ENCODE measurements around the gene KCNIP4.
"Not testable (repeated sequence)": the region's sequence is repeated elsewhere in the genome, so short reads cannot be mapped to it uniquely, and the experiment has no call there.

The KCNIP4 gene

GRCh38 chr4:21452931-21453330, 495.6 kb downstream of the KCNIP4 start:
- DNase-seq, result no peak

- no peak for DNase-seq
Observed at GRCh38 chr4:21451032-21451431, 497.5 kb downstream of the KCNIP4 start.

DNA sequence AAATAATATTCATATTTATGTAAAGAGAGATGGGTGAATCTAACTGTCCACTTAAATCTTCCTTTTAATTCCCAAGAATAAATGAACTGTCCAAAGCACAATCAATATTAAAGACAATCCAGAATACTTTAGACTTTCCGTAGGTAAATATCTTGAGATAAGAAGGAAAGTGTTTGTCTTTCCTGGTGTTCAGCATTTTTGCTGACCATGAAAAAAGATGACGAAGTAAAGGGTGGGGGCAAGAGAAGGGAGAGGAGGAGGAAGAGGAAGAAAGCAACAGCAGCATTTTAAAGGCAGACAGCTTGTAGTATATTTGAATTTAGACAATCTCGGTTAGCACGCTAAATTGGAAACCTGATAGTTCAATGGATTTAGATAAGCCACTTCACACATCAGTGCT, 498.2 kb downstream of the KCNIP4 start:
- no peak for DNase-seq

GRCh38 chr4:21447301-21448054, 501.1 kb downstream of the KCNIP4 start:
- DNase-seq, result no peak

- DNase-seq, result no peak
Observed at GRCh38 chr4:21420166-21420565, 528.4 kb downstream of the KCNIP4 start.

DNA sequence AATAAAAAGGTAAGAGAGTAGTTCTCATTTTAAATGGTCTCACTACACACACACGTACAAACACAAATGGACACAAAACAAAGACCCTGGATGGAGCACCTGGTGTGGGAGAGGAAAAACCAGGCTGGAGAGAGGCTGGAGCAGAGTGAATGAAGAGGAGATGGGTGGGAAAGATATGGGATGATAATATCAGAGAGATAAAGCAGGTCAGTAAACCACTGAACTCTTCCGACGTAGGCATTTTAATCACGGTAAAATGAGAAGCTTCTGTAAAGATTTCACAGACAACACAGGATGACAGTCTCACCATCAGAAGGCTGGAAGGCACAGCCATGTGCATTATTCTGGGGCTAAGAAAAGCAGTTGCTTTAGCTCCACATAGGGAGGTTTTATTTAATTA, 532.8 kb downstream of the KCNIP4 start:
- DNase-seq, result no peak

- DNase-seq, result no peak
Observed at GRCh38 chr4:21413807-21414370, 534.7 kb downstream of the KCNIP4 start.

GRCh38 chr4:21411086-21411485, 537.5 kb downstream of the KCNIP4 start:
- no peak for DNase-seq

- DNase-seq, result no peak
Observed at GRCh38 chr4:21410372-21410771, 538.2 kb downstream of the KCNIP4 start.

DNA sequence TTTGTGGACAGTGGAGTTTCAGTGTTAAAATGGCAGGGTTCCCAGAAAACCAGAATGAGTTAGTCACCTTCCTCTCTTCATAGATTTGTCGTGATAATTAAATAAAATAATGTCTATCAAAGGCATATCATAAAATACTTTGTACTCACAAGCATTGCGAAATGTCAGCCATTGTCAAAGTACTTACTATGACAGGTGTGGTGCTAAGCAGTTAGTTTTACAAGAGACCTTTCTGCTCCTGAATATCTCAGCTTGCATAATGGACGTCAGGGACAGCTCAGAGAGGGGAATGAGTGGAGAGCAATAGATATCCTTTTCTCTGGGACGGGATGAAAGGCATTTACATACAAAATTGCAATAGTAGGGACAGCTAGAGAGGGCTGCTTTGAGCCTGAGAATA, 560.9 kb downstream of the KCNIP4 start:
- DNase-seq, result no peak

DNA sequence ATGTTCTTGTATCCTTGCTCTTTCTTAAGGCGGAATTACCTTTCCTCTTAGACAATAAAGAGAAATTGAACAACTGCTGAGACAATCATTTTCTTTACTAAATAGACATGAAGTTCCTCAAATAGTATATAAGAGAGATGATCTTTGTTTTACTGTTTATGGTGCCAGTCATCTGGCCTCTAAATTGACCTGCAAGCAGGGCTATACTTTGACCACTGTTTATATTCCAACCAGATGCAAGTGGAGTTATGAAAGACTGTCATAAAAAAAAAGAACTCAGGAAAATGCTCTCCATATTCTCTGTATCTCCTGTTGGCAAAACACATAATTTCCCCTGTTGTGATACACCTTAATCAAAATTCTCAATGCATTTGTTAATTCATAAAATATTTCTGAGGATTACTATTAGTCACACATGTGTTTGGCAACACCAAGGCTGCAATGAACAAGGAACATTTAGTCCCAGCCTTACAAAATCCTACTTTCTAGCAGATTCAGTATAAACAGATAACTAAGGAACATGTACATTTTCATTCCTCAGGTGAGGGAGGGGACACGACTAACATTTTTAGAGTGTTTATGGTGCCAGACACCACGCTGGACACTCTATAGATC, 562.3 kb downstream of the KCNIP4 start:
- no peak for DNase-seq

GRCh38 chr4:21385706-21386105, 562.9 kb downstream of the KCNIP4 start:
- no peak for DNase-seq

DNA sequence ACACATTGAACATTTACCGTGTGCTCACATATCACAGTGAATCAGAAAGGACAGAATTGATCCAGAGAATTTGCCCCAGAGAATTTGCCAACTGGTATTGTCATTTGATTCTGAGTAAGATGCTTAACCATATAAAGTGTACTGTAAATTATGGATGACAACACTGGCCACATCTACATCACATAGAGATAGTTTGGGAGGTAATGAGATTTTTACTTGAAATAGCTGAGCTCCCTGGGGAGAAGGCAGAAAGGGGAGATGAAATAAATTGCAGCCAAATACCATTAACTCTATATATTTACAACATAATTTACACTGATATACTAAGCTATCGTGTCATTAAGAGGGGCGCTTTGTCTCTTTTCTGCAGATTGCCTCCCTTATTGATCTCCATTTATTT, 564.0 kb downstream of the KCNIP4 start:
- DNase-seq, result no peak

GRCh38 chr4:21380861-21381260, 567.7 kb downstream of the KCNIP4 start:
- DNase-seq, result no peak

DNA sequence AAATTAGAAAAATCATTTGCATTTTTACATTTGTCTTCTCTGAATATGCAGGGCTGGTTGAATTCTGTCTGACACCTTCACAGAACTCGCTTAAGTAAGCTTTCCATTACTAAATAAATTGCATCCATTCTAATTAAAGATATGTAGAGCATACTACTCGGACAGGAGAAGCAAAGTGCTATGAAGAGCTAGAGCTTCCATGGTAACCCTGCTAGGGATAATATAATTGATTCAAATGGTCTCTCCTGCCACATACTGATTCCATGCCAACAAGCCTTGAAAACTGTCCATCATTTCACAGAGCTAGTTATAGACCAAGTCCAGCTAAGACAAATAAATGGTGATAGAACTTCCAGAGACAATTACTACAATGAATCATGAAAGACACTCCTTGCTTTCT, 571.5 kb downstream of the KCNIP4 start:
- no peak for DNase-seq

DNA sequence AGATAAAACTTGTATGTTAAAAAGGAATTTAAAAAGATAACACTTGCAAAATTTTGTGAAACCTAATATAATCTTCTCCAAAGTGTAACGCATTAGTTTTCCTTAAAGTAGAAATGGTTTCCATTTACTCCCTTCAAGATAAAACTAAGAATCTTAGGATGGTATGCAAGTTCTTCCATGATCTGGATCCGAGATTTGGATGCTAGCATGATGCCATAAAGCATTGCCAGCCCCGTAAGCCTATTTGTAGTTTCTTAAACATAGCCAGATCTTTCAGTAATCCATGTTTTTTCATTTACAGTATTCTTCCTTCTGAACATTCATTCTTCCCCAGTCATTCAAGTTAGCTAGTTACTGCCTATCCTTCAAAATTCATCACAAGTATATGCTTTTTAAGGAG, 572.4 kb downstream of the KCNIP4 start:
- DNase-seq, result no peak

- no peak for DNase-seq
Observed at GRCh38 chr4:21374641-21375368, 573.8 kb downstream of the KCNIP4 start.

DNA sequence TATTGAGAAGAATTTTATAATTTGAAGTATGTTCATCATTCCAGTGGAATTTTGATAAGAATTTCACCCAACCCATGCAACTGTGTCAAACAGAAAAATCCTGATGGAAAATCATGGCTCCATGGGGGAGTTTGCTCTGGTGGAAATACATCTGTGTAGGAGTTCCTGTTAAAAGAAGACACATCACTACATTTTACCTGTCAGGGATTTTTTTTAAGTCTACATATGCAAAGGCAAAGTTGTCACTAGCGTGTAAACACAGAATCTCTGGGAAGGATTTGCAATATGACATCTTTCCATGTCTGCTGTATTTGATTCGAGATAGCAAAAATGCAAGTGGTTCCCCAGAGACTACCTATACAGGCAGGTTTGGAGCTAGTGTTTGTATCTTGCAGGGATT, 581.0 kb downstream of the KCNIP4 start:
- no peak for DNase-seq

DNA sequence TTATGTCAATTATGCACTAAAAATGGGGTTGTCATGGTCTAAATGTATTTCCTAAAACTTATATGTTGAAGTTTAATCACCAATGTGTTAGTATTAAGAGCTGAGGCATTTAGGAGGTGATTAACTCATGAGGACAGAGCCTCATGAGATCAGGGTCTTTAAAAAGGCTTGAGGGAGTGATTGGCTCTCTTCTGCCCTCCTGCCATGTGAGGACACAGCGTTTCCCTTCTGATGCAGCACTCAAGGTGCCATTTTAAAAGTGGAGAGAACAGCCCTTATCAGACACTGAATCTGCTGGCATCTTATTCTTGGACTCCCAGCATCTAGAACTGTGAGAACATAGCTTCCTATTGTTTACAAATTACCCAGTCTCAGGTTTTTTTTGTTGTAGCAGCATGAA, 581.7 kb downstream of the KCNIP4 start:
- DNase-seq, result no peak

DNA sequence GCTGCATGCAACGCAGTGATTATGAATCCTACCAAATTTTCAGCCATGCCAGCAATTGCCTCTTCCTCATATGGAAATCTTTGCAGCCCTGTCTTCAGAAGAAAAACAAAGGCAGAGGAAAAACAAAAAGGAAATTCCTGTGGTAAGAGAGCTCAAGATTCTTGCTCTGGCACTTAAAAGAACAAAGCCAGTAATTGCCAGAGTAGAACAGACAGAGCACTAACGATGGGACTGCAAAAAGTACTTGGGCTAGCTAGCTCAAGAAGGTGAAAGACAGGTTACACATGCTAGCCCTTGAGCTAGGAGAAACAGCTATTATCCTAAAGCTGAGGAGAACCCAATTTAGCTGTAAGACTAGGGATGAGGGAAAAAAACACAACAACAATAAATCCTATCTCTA, 582.3 kb downstream of the KCNIP4 start:
- DNase-seq, result no peak

DNA sequence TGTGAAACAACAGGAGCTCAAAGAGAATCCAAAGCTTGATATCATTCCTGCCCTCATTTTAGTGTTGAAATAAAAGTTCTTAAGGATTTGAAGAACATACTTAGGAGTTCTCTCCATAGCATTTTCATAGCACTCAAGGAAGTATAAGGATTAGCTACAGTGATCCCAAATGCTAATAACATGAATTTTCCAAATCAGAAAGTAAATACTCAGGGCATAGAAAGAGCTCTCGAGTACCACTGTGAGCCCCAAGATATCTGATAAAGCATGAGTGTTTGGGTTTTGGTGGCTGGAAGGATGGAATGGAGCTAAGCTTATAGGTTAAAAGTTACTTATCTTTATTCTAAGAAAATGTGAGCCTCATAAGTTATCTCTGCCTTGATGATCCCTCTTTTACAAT, 584.9 kb downstream of the KCNIP4 start:
- DNase-seq, result no peak

DNA sequence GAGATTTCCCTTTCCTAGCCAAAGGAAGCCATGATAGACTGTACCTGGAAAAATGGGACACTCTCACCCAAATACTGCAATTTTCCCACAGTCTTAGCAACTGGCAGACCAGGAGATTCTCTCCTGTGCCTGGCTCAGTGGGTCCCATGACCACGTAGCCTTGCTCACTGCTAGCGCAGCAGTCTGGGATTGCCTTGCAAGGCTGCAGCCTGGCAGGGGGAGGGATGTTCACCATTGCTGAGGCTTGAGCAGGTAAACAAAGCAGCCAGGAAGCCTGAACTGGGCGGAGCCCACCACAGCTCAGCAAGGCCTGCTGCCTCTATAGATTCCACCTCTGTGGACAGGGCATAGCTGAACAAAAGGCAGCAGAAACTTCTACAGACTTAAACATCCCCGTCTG, 596.2 kb downstream of the KCNIP4 start:
- DNase-seq, result not testable (repeated sequence)

DNA sequence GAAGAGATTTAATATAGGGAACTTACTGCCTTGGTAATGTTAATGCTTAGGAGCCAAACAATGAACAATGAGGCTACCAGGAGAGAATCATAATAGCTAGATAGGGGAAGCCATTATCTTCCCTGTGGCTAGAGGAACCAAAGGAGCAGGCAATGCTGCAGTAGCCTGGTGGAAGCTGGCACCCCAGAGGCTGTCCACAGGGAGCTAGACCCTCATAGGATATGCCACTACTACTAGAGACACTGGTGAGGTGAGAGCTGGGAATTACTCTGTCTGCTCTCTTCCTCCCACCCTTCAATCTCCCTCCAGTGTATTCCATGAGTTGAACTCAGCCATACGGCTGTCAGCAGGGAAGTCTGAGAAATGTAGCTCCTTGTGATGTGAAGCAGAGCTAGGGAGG, 601.4 kb downstream of the KCNIP4 start:
- no peak for DNase-seq
